ENCODE results near the gene MACF1.

Gene MACF1

GRCh38 chr1:39344394-39345154 lies 140.1 kb downstream of the MACF1 start:
- ATAC-seq (no peak), DNase-seq (no peak)
- H3K27ac Mint-ChIP-seq: no peak overlapping the region
- H3K4me3 Mint-ChIP-seq: no peak overlapping the region
- H3K27me3 Mint-ChIP-seq: no peaks in the 10 kb centered on the region
- H3K9me3 Mint-ChIP-seq: no peaks in the 10 kb centered on the region
- no peaks in the 10 kb centered on the region for H3K4me1 Mint-ChIP-seq
- H3K36me3 Mint-ChIP-seq (ENCODE audit: low read depth): peaks cover 32% of the 10 kb centered on the region

- no peaks in the 10 kb centered on the region for H3K27me3 Mint-ChIP-seq
- H3K36me3 Mint-ChIP-seq (ENCODE audit: low read depth): peaks cover 43% of the 10 kb centered on the region
- peak overlapping the region; percentile 29 for H3K27ac Mint-ChIP-seq
- DNase-seq: no peak
- ATAC-seq: no peak
- no peaks in the 10 kb centered on the region for H3K4me1 Mint-ChIP-seq
- no peaks in the 10 kb centered on the region for H3K9me3 Mint-ChIP-seq
- no peak overlapping the region for H3K4me3 Mint-ChIP-seq
Observed at GRCh38 chr1:39346872-39347271, 142.4 kb downstream of the MACF1 start.

GRCh38 chr1:39348278-39348677 lies 143.8 kb downstream of the MACF1 start:
- DNase-seq (no peak), ATAC-seq (no peak)
- H3K4me3 Mint-ChIP-seq: no peak overlapping the region
- peaks cover 39% of the 10 kb centered on the region for H3K36me3 Mint-ChIP-seq (ENCODE audit: low read depth)
- no peaks in the 10 kb centered on the region for H3K27me3 Mint-ChIP-seq
- no peaks in the 10 kb centered on the region for H3K4me1 Mint-ChIP-seq
- no peak overlapping the region for H3K27ac Mint-ChIP-seq
- H3K9me3 Mint-ChIP-seq: no peaks in the 10 kb centered on the region

GRCh38 chr1:39352881-39353280 lies 148.4 kb downstream of the MACF1 start:
- Mint-ChIP-seq H3K9me3 (no peaks in the 10 kb centered on the region), H3K36me3 (ENCODE audit: low read depth) (peaks cover 43% of the 10 kb centered on the region), H3K27ac (no peak overlapping the region), H3K27me3 (no peaks in the 10 kb centered on the region), H3K4me3 (no peak overlapping the region), H3K4me1 (no peaks in the 10 kb centered on the region)
- DNase-seq (no peak), ATAC-seq (no peak)

- Mint-ChIP-seq H3K27me3 (no peaks in the 10 kb centered on the region), H3K4me3 (no peak overlapping the region), H3K9me3 (no peaks in the 10 kb centered on the region), H3K27ac (no peak overlapping the region), H3K36me3 (ENCODE audit: low read depth) (peaks cover 38% of the 10 kb centered on the region), H3K4me1 (no peaks in the 10 kb centered on the region)
- DNase-seq: no peak
- ATAC-seq: no peak
Observed at GRCh38 chr1:39354572-39354971, 150.1 kb downstream of the MACF1 start.

GRCh38 chr1:39358491-39358890 lies 154.0 kb downstream of the MACF1 start:
- Mint-ChIP-seq H3K9me3 (no peaks in the 10 kb centered on the region), H3K27ac (no peak overlapping the region), H3K36me3 (ENCODE audit: low read depth) (peaks cover 34% of the 10 kb centered on the region), H3K4me1 (no peaks in the 10 kb centered on the region), H3K27me3 (no peaks in the 10 kb centered on the region), H3K4me3 (no peak overlapping the region)
- ATAC-seq: no peak
- DNase-seq: no peak

- Mint-ChIP-seq H3K9me3 (no peaks in the 10 kb centered on the region), H3K4me1 (no peaks in the 10 kb centered on the region), H3K4me3 (no peak overlapping the region), H3K27ac (no peak overlapping the region), H3K36me3 (ENCODE audit: low read depth) (peaks cover 32% of the 10 kb centered on the region), H3K27me3 (no peaks in the 10 kb centered on the region)
- no peak for DNase-seq
- no peak for ATAC-seq
Observed at GRCh38 chr1:39359028-39359570, 154.6 kb downstream of the MACF1 start.

GRCh38 chr1:39360731-39361130 lies 156.2 kb downstream of the MACF1 start:
- Mint-ChIP-seq H3K4me1 (no peaks in the 10 kb centered on the region), H3K4me3 (no peak overlapping the region), H3K27ac (peak overlapping the region; percentile 26), H3K9me3 (no peaks in the 10 kb centered on the region), H3K27me3 (no peaks in the 10 kb centered on the region), H3K36me3 (ENCODE audit: low read depth) (peaks cover 34% of the 10 kb centered on the region)
- DNase-seq: no peak
- ATAC-seq: no peak

- Mint-ChIP-seq H3K27ac (peak overlapping the region; percentile 7), H3K36me3 (ENCODE audit: low read depth) (peaks cover 39% of the 10 kb centered on the region), H3K4me3 (no peak overlapping the region), H3K4me1 (no peaks in the 10 kb centered on the region), H3K9me3 (no peaks in the 10 kb centered on the region), H3K27me3 (no peaks in the 10 kb centered on the region)
- ATAC-seq: no peak
- no peak for DNase-seq
Observed at GRCh38 chr1:39361446-39361845, 157.0 kb downstream of the MACF1 start.

GRCh38 chr1:39363267-39363666 lies 158.8 kb downstream of the MACF1 start:
- H3K4me1 Mint-ChIP-seq: no peaks in the 10 kb centered on the region
- H3K27ac Mint-ChIP-seq: peak overlapping the region; percentile 6
- ATAC-seq: no peak
- H3K9me3 Mint-ChIP-seq: no peaks in the 10 kb centered on the region
- no peak overlapping the region for H3K4me3 Mint-ChIP-seq
- no peak for DNase-seq
- H3K27me3 Mint-ChIP-seq: no peaks in the 10 kb centered on the region
- peaks cover 39% of the 10 kb centered on the region for H3K36me3 Mint-ChIP-seq (ENCODE audit: low read depth)

GRCh38 chr1:39368045-39368444 lies 163.6 kb downstream of the MACF1 start:
- H3K9me3 Mint-ChIP-seq: no peaks in the 10 kb centered on the region
- H3K4me1 Mint-ChIP-seq: no peaks in the 10 kb centered on the region
- H3K27me3 Mint-ChIP-seq: no peaks in the 10 kb centered on the region
- H3K4me3 Mint-ChIP-seq: no peak overlapping the region
- peaks cover 49% of the 10 kb centered on the region for H3K36me3 Mint-ChIP-seq (ENCODE audit: low read depth)
- no peak for DNase-seq
- H3K27ac Mint-ChIP-seq: no peak overlapping the region
- ATAC-seq: no peak

- Mint-ChIP-seq H3K4me1 (no peaks in the 10 kb centered on the region), H3K27me3 (no peaks in the 10 kb centered on the region), H3K4me3 (no peak overlapping the region), H3K36me3 (ENCODE audit: low read depth) (peaks cover 50% of the 10 kb centered on the region), H3K9me3 (no peaks in the 10 kb centered on the region), H3K27ac (no peak overlapping the region)
- ATAC-seq: no peak
- DNase-seq: no peak
Observed at GRCh38 chr1:39369565-39369964, 165.1 kb downstream of the MACF1 start.

- Mint-ChIP-seq H3K36me3 (ENCODE audit: low read depth) (peaks cover 51% of the 10 kb centered on the region), H3K9me3 (no peaks in the 10 kb centered on the region), H3K4me3 (no peak overlapping the region), H3K27ac (no peak overlapping the region), H3K27me3 (no peaks in the 10 kb centered on the region), H3K4me1 (no peaks in the 10 kb centered on the region)
- no peak for ATAC-seq
- DNase-seq: no peak
Observed at GRCh38 chr1:39370602-39371001, 166.1 kb downstream of the MACF1 start.

- H3K9me3 Mint-ChIP-seq: no peaks in the 10 kb centered on the region
- no peaks in the 10 kb centered on the region for H3K27me3 Mint-ChIP-seq
- no peak for DNase-seq
- ATAC-seq: no peak
- H3K4me1 Mint-ChIP-seq: no peaks in the 10 kb centered on the region
- H3K4me3 Mint-ChIP-seq: no peak overlapping the region
- H3K36me3 Mint-ChIP-seq (ENCODE audit: low read depth): peaks cover 48% of the 10 kb centered on the region
- no peak overlapping the region for H3K27ac Mint-ChIP-seq
Observed at GRCh38 chr1:39372105-39372504, 167.6 kb downstream of the MACF1 start.

GRCh38 chr1:39376656-39377055 lies 172.2 kb downstream of the MACF1 start:
- no peak for ATAC-seq
- Mint-ChIP-seq H3K4me3 (no peak overlapping the region), H3K27ac (no peak overlapping the region), H3K9me3 (no peaks in the 10 kb centered on the region), H3K27me3 (no peaks in the 10 kb centered on the region), H3K36me3 (ENCODE audit: low read depth) (peaks cover 30% of the 10 kb centered on the region), H3K4me1 (no peaks in the 10 kb centered on the region)
- no peak for DNase-seq

All from activated naive CD8-positive, alpha-beta T cell treated with anti-CD3 and anti-CD28 coated beads, Interleukin-2, amount 50 U/mL, for 24 hours (primary cell).